Measurements from ENCODE around the gene CDK17. TPM values are rescaled to one million over a fixed set of nuclear protein-coding genes. Genes with fewer than 3 reads are reported as not detected.

CDK17 gene
- polyA plus RNA-seq, 1 of the 3 experiments (the other 2 are of a cell fraction): 11.7 TPM

- TF ChIP-seq PBX3 (IDR thresholded peaks at IDR 0.05) (no peak), FOSL2 (IDR thresholded peaks at IDR 0.05; ENCODE audit: borderline replicate concordance, low read depth) (no peak), RCOR1 (IDR thresholded peaks at IDR 0.05; ENCODE audit: low read length) (no peak), GATA2 (CRISPR knock-in tag; IDR thresholded peaks at IDR 0.05) (no peak), POLR2AphosphoS5 (IDR thresholded peaks at IDR 0.05; ENCODE audit: low read depth, low read length) (no peak), MEF2A (IDR thresholded peaks at IDR 0.05; ENCODE audit: borderline replicate concordance, low read depth) (no peak)
Observed at GRCh38 chr12:96404696-96405095, 4.5 kb upstream of the CDK17 start (continued).

GRCh38 chr12:96403870-96404269 lies 3.6 kb upstream of the CDK17 start:
- Histone ChIP-seq H3K27me3 (ENCODE audit: insufficient read depth) (no peaks in the 10 kb centered on the region), H3K4me3 (ENCODE audit: low read depth in 2 of 2, low read length in 1 of 2) (no peak overlapping the region), H3K4me2 (no peak overlapping the region), H3K9me2 (no peaks in the 10 kb centered on the region), H3F3A (replicated peaks; ENCODE audit: insufficient read depth) (peaks cover 25% of the 10 kb centered on the region), H3K9ac (no peak overlapping the region), H3K9me3 (no peaks in the 10 kb centered on the region), H3K4me1 (ENCODE audit: control insufficient read depth in 1 of 2, insufficient read depth in 2 of 2, low read depth in 1 of 2, low read length in 1 of 2) (peaks cover 0 to 2% of the 10 kb centered on the region in 2 experiments; a peak in 2 of 4 replicates), H2AFZ (ENCODE audit: low read depth) (no peak overlapping the region), H3K27ac (ENCODE audit: low read depth in 2 of 2, low read length in 1 of 2) (no peak overlapping the region), H3K36me3 (replicated peaks in 1 of 2; ENCODE audit: control insufficient read depth in 1 of 2, insufficient read depth in 2 of 2, low read length in 1 of 2) (no peaks in the 10 kb centered on the region), H3K79me2 (ENCODE audit: insufficient read depth) (peaks cover 8% of the 10 kb centered on the region), H4K20me1 (ENCODE audit: insufficient read depth) (peaks cover 1% of the 10 kb centered on the region; the same call in 1 of the 2 replicates)
- no peak for DNase-seq
- CTCF ChIA-PET: interaction anchor here (0.7 to 2.1 kb wide), 3 partner anchors 86 to 486 kb away, joined by 3 to 14 read pairs (median 3); partner anchors contain the start of gene CFAP54
- POLR2A ChIA-PET: no interaction called here
- no peak for TF ChIP-seq SIN3A (IDR thresholded peaks at IDR 0.05; ENCODE audit: borderline replicate concordance, low read depth, low read length)
- TF ChIP-seq YY1 (IDR thresholded peaks at IDR 0.05; ENCODE audit: low read depth): no peak
- TF ChIP-seq FOXM1 (IDR thresholded peaks at IDR 0.05; ENCODE audit: low read depth): no peak
- TF ChIP-seq MAX (IDR thresholded peaks at IDR 0.05; ENCODE audit: low read depth): no peak
- TF ChIP-seq REST (IDR thresholded peaks at IDR 0.05; ENCODE audit: low read depth, low read length): no peak
- TF ChIP-seq EP300 (IDR thresholded peaks at IDR 0.05; ENCODE audit: borderline replicate concordance in 1 of 2, low read depth in 1 of 2, low read length in 1 of 2): no peak
- TF ChIP-seq TCF12 (IDR thresholded peaks at IDR 0.05): no peak
- no peak for TF ChIP-seq TAF1 (IDR thresholded peaks at IDR 0.05; ENCODE audit: borderline replicate concordance, low read depth, low read length)
- TF ChIP-seq RCOR1 (IDR thresholded peaks at IDR 0.05; ENCODE audit: low read length): no peak
- TF ChIP-seq FOSL2 (IDR thresholded peaks at IDR 0.05; ENCODE audit: borderline replicate concordance, low read depth): no peak
- no peak for TF ChIP-seq EZH2phosphoT487 (IDR thresholded peaks at IDR 0.05; ENCODE audit: borderline replicate concordance, low read depth)
- no peak for TF ChIP-seq IRF3 (IDR thresholded peaks at IDR 0.05; ENCODE audit: low read depth, low read length)
- TF ChIP-seq GABPA (IDR thresholded peaks at IDR 0.05; ENCODE audit: low read depth): no peak
- TF ChIP-seq PBX3 (IDR thresholded peaks at IDR 0.05): no peak
- no peak for TF ChIP-seq USF2 (IDR thresholded peaks at IDR 0.05; ENCODE audit: borderline replicate concordance, low read depth, low read length)
- TF ChIP-seq NFIC (IDR thresholded peaks at IDR 0.05; ENCODE audit: borderline replicate concordance): no peak
- no peak for TF ChIP-seq USF1 (IDR thresholded peaks at IDR 0.05; ENCODE audit: borderline replicate concordance, low read depth)
- 100% methylated on average over 1 of the region's 1 CpG for WGBS (ENCODE audit: low lambda C conversion rate)
